Hepatocyte (in vitro differentiated cells): Measurements from ENCODE around the gene PLVAP. TPM values are rescaled to one million over a fixed set of nuclear protein-coding genes. Genes with fewer than 3 reads are reported as not detected.

ENCODE experiments used
- DNase-seq: peaks from one replicate; pipeline ENCODE4 v3.0.0-alpha.2; 2016; ENCODE audit warnings: low spot score
- H2AFZ ChIP-seq: fragments of 200-600 bp; sonication (generic); 2 replicates; pipeline ENCODE4 v1.6.0; 2016; ENCODE audit warnings: antibody characterized with exemption, mild to moderate bottlenecking
- H3K27ac ChIP-seq: fragments of 200-600 bp; sonication (generic); 2 replicates; pipeline ENCODE4 v1.5.1; 2016; ENCODE audit warnings: mild to moderate bottlenecking
- H3K27me3 ChIP-seq: fragments of 200-600 bp; sonication (generic); 2 replicates; pipeline ENCODE4 v1.6.1; 2016
- H3K36me3 ChIP-seq: fragments of 200-600 bp; sonication (generic); replicated peaks from 2 replicates; pipeline ENCODE4 v1.5.1; 2016; ENCODE audit warnings: low read depth; ENCODE audit not compliant: insufficient read depth
- H3K4me1 ChIP-seq: fragments of 200-600 bp; sonication (generic); 2 replicates; pipeline ENCODE4 v1.5.1; 2016; ENCODE audit warnings: mild to moderate bottlenecking, moderate library complexity; ENCODE audit not compliant: insufficient read depth
- H3K4me2 ChIP-seq: fragments of 200-600 bp; sonication (generic); 2 replicates; pipeline ENCODE4 v1.6.0; 2016
- H3K4me3 ChIP-seq: fragments of 200-600 bp; sonication (generic); 2 replicates; pipeline ENCODE4 v1.5.1; 2016; ENCODE audit warnings: mild to moderate bottlenecking
- H3K79me2 ChIP-seq: fragments of 200-600 bp; sonication (generic); 2 replicates; pipeline ENCODE4 v1.6.0; 2017; ENCODE audit warnings: mild to moderate bottlenecking
- H3K9me2 ChIP-seq: fragments of 200-600 bp; sonication (generic); replicated peaks from 2 replicates; pipeline ENCODE4 v1.6.0; 2017; ENCODE audit warnings: mild to moderate bottlenecking; ENCODE audit not compliant: insufficient read depth
- H3K9me3 ChIP-seq: fragments of 200-600 bp; sonication (generic); 2 replicates; pipeline ENCODE4 v1.5.1; 2016; ENCODE audit warnings: low read depth, mild to moderate bottlenecking
- H4K20me1 ChIP-seq: fragments of 200-600 bp; sonication (generic); 2 replicates; pipeline ENCODE4 v1.6.0; 2016; ENCODE audit warnings: mild to moderate bottlenecking; ENCODE audit not compliant: insufficient read depth, poor library complexity, severe bottlenecking
- CTCF ChIP-seq: fragments of 200-600 bp; sonication (generic); IDR thresholded peaks from 2 replicates; pipeline ENCODE4 v1.5.1; 2016; ENCODE audit warnings: antibody characterized with exemption, mild to moderate bottlenecking; ENCODE audit not compliant: poor library complexity
- EZH2 ChIP-seq: fragments of 200-600 bp; sonication (generic); IDR thresholded peaks from 2 replicates; pipeline ENCODE4 v1.6.1; 2016; ENCODE audit warnings: antibody characterized with exemption, mild to moderate bottlenecking, borderline replicate concordance
- EZH2phosphoT487 ChIP-seq: fragments of 200-600 bp; sonication (generic); IDR thresholded peaks from one replicate; pipeline ENCODE4 v1.6.1; 2018; ENCODE audit warnings: antibody characterized with exemption, mild to moderate bottlenecking, low read depth, moderate library complexity; ENCODE audit not compliant: unreplicated experiment, severe bottlenecking
- WGBS: methylation state at CpG from one replicate; pipeline ENCODE4 v1.1.6; 2016; ENCODE audit warnings: low lambda C conversion rate; ENCODE audit errors: missing lambda C conversion rate; 5-methylcytosine and 5-hydroxymethylcytosine counted together
- polyA plus RNA-seq: library from polyadenylated mRNA; unstranded; fragments of >200 nt; fragmentation: Nextera tagmentation; extraction: Ambion mirVana; gene quantifications from 2 replicates; pipeline ENCODE4 v1.2.1, GENCODE V29; 2016
- total RNA-seq: library from RNA; depleted of rRNA; stranded (reverse); fragments of >200 nt; gene quantifications from 2 replicates; pipeline ENCODE4 v1.2.3, GENCODE V29; 2014

PLVAP gene
- total and polyA plus RNA-seq, 2 experiments from 2014 or later, result 1.4 to 5.3 TPM

- DNase-seq, result no peak
- no peaks in the 10 kb centered on the region for H3K36me3 ChIP-seq
- no peak overlapping the region for H3K27ac ChIP-seq
- no peak overlapping the region for H3K4me3 ChIP-seq
- TF ChIP-seq EZH2 (no peak), CTCF (no peak), EZH2phosphoT487 (no peak)
- no peaks in the 10 kb centered on the region for H3K9me3 ChIP-seq
- 83% methylated on average over 13 of the region's 13 CpGs for WGBS
- H3K79me2 ChIP-seq, result peaks cover 9% of the 10 kb centered on the region
- H3K4me2 ChIP-seq, result no peak overlapping the region
- no peak overlapping the region for H2AFZ ChIP-seq
- H3K9me2 ChIP-seq, result no peaks in the 10 kb centered on the region
- H3K4me1 ChIP-seq, result peaks cover 25% of the 10 kb centered on the region
- no peaks in the 10 kb centered on the region for H3K27me3 ChIP-seq
- H4K20me1 ChIP-seq, result no peaks in the 10 kb centered on the region
These were observed 46.0 kb downstream of the PLVAP start for GRCh38 chr19:17331045-17331558.

GRCh38 chr19:17330262-17331044, 46.7 kb downstream of the PLVAP start:
- Histone ChIP-seq H4K20me1 (no peaks in the 10 kb centered on the region), H3K36me3 (no peaks in the 10 kb centered on the region), H3K4me2 (no peak overlapping the region), H3K4me1 (peaks cover 24% of the 10 kb centered on the region), H3K79me2 (peaks cover 6% of the 10 kb centered on the region), H3K9me3 (no peaks in the 10 kb centered on the region), H2AFZ (no peak overlapping the region), H3K4me3 (no peak overlapping the region), H3K27ac (no peak overlapping the region), H3K9me2 (no peaks in the 10 kb centered on the region), H3K27me3 (no peaks in the 10 kb centered on the region)
- DNase-seq, result peak; percentile 4
- TF ChIP-seq CTCF (no peak), EZH2phosphoT487 (no peak), EZH2 (no peak)
- 94% methylated on average over 24 of the region's 24 CpGs for whole genome bisulfite sequencing

GRCh38 chr19:17329366-17330261, 47.5 kb downstream of the PLVAP start:
- no peaks in the 10 kb centered on the region for H3K9me2 ChIP-seq
- H2AFZ ChIP-seq, result no peak overlapping the region
- no peak for TF ChIP-seq CTCF
- TF ChIP-seq EZH2phosphoT487, result no peak
- no peak for TF ChIP-seq EZH2
- H3K36me3 ChIP-seq, result no peaks in the 10 kb centered on the region
- peak; percentile 11 for DNase-seq
- H4K20me1 ChIP-seq, result no peaks in the 10 kb centered on the region
- H3K27ac ChIP-seq, result no peak overlapping the region
- WGBS, result 87% methylated on average over 41 of the region's 51 CpGs
- no peak overlapping the region for H3K4me3 ChIP-seq
- no peaks in the 10 kb centered on the region for H3K9me3 ChIP-seq
- H3K27me3 ChIP-seq, result no peaks in the 10 kb centered on the region
- peak overlapping the region; percentile 94 for H3K4me2 ChIP-seq
- H3K79me2 ChIP-seq, result peaks cover 5% of the 10 kb centered on the region
- peaks cover 18% of the 10 kb centered on the region for H3K4me1 ChIP-seq
